Keratinocyte (primary cell): ENCODE results near the gene DKK2. TPM values are rescaled to one million over a fixed set of nuclear protein-coding genes. Genes with fewer than 3 reads are reported as not detected.
"Not testable (repeated sequence)": the region's sequence is repeated elsewhere in the genome, so short reads cannot be mapped to it uniquely, and the experiment has no call there.

Experiments used
- DNase-seq: peaks from one replicate; pipeline ENCODE4 v3.0.0-alpha.2; 2011; ENCODE audit warnings: low read depth, missing footprints, low spot score
- FAIRE-seq: peaks from 2 replicates; lab custom pipeline; 2011; peaks lifted over from hg19 to GRCh38; lab: Jason Lieb, UNC
- H2AFZ ChIP-seq: 2 replicates; pipeline ENCODE4 v1.6.0; 2012; ENCODE audit warnings: low read length, control low read depth, inconsistent platforms; ENCODE audit not compliant: control insufficient read depth
- H3K27ac ChIP-seq: 2 replicates; pipeline ENCODE4 v1.5.1; 2011; ENCODE audit warnings: low read length; ENCODE audit not compliant: control insufficient read depth, insufficient read depth
- H3K27me3 ChIP-seq: 3 replicates; pipeline ENCODE4 v1.6.0; 2011; ENCODE audit warnings: low read length; ENCODE audit not compliant: control insufficient read depth, insufficient read depth; ENCODE audit errors: extremely low read depth
- H3K36me3 ChIP-seq, 2 experiments: 2 replicates in 1 of 2; 3 replicates in 1 of 2; pipeline ENCODE4 v1.5.1; 2011; ENCODE audit warnings: low read length in 2 of 2, mild to moderate bottlenecking in 1 of 2; ENCODE audit not compliant: control insufficient read depth in 2 of 2, insufficient read depth in 2 of 2; ENCODE audit errors: extremely low read depth in 1 of 2
- H3K4me1 ChIP-seq: 3 replicates; pipeline ENCODE4 v1.5.1; 2011; ENCODE audit warnings: low read length; ENCODE audit not compliant: control insufficient read depth, insufficient read depth; ENCODE audit errors: extremely low read depth
- H3K4me2 ChIP-seq: 3 replicates; pipeline ENCODE4 v1.6.0; 2011; ENCODE audit warnings: low read depth, low read length; ENCODE audit not compliant: control insufficient read depth, insufficient read depth; ENCODE audit errors: extremely low read depth
- H3K4me3 ChIP-seq, 3 experiments: fragments of 200-600 bp in 1 of 3; sonication (generic) in 1 of 3; 2 replicates in 2 of 3; 3 replicates in 1 of 3; pipeline ENCODE4 v1.5.1; 2011 to 2016; ENCODE audit warnings: low read length in 3 of 3, mild to moderate bottlenecking in 3 of 3, control low read depth in 2 of 3, inconsistent platforms in 1 of 3, low read depth in 1 of 3, mixed read lengths in 1 of 3, mixed run types in 1 of 3, moderate library complexity in 1 of 3; ENCODE audit not compliant: control insufficient read depth in 2 of 3, insufficient read depth in 2 of 3; ENCODE audit errors: extremely low read depth in 1 of 3
- H3K79me2 ChIP-seq: 2 replicates; pipeline ENCODE4 v1.6.0; 2012; ENCODE audit warnings: low read length; ENCODE audit not compliant: control insufficient read depth, insufficient read depth
- H3K9ac ChIP-seq: 3 replicates; pipeline ENCODE4 v1.6.0; 2011; ENCODE audit warnings: low read length; ENCODE audit not compliant: control insufficient read depth, insufficient read depth; ENCODE audit errors: extremely low read depth
- H3K9me1 ChIP-seq: 3 replicates; pipeline ENCODE4 v1.6.0; 2011; ENCODE audit warnings: low read length; ENCODE audit not compliant: control insufficient read depth, insufficient read depth; ENCODE audit errors: extremely low read depth
- H3K9me3 ChIP-seq: 2 replicates; pipeline ENCODE4 v1.5.1; 2012; ENCODE audit warnings: low read depth, low read length; ENCODE audit not compliant: control insufficient read depth
- H4K20me1 ChIP-seq: 3 replicates; pipeline ENCODE4 v1.6.0; 2011; ENCODE audit warnings: low read length; ENCODE audit not compliant: control insufficient read depth, insufficient read depth; ENCODE audit errors: extremely low read depth
- CTCF ChIP-seq, 3 experiments: IDR thresholded peaks in 1 of 3; conservative IDR thresholded peaks in 1 of 3; optimal IDR thresholded peaks in 1 of 3; 2 replicates in 2 of 3; 3 replicates in 1 of 3; pipeline versions ENCODE3 to v1.5.1; 2011; ENCODE audit warnings: low read length in 3 of 3, mild to moderate bottlenecking in 3 of 3, moderate library complexity in 2 of 3, control low read depth in 1 of 3, inconsistent platforms in 1 of 3; ENCODE audit not compliant: insufficient read depth in 2 of 3; ENCODE audit errors: extremely low read depth in 1 of 3
- EZH2 ChIP-seq: IDR thresholded peaks from one replicate; pipeline ENCODE4 v1.6.1; 2012; ENCODE audit warnings: inconsistent platforms, mild to moderate bottlenecking, low read length, moderate library complexity
- dilution Hi-C: fragments of 300-500 bp; cut with MboI; formaldehyde crosslinking; loops from one replicate; pipeline ENCODE4 v1.7.0; 2020; ENCODE audit warnings: low sequenced_read_pairs; ENCODE audit not compliant: extremely low pct_ligation_motif_present
- polyA plus RNA-seq, 5 experiments: library from polyadenylated mRNA; depleted of rRNA in 3 of 5; stranded (reverse) in 3 of 5; stranded (forward) in 1 of 5; unstranded in 1 of 5; fragments of >200 nt; gene quantifications; 1 replicate in 1 of 5; 2 replicates in 3 of 5; 3 replicates in 1 of 5; pipeline versions ENCODE4 v1.2.1 to v1.2.3, GENCODE V29; 2011 to 2012; ENCODE audit warnings: missing spikeins in 2 of 5, low read depth in 1 of 5, low replicate concordance in 1 of 5

DKK2 gene
- polyA plus RNA-seq, 1 donor (not counting 4 experiments of a cell fraction or from before 2014, with no cell fraction given): 0.08 TPM

DNA sequence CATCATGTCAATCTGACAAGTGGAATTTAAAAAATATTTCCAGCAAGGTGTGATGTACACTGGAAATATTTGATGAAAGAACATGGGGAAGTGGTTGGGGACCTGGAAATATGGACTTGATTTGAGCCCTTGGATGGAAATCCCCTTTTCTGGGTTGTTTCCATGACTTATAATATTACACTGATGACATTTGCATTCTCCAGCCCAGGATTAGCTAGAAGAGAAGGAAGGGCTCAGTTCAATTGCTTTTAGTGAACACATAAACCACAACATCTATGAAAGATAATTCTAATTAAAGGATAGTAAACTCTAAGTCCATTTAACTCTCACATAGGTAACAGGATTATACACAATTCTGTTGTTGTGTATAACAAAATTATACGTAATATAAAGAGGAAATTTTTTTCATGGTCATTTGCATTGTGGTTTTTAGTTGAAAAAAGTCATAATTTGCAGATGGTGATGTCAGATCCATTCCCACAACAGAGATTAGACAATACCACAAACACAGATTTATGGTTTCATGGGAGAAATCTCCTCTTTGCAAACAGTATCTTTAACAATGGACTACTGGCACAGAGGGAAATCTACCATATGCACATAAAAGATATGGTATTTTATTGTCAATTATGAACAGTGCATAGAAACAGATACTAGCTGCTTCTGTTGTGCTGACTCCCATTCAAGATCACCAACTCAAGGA is 126.5 kb downstream of the DKK2 start:
- no peak for TF ChIP-seq CTCF (optimal IDR thresholded peaks at IDR 0.05 in 1 of 3, IDR thresholded peaks at IDR 0.05 in 1 of 3, conservative IDR thresholded peaks at IDR 0.05 in 1 of 3; ENCODE audit: extremely low read depth in 1 of 3, insufficient read depth in 2 of 3, low read length in 3 of 3)
- TF ChIP-seq EZH2: no peak
- FAIRE-seq: no peak
- no peak overlapping the region for H3K27ac ChIP-seq
- H3K4me3 ChIP-seq: no peak overlapping the region
- no peaks in the 10 kb centered on the region for H3K4me1 ChIP-seq
- H3K9me1 ChIP-seq: no peaks in the 10 kb centered on the region
- dilution Hi-C loops: no loop called here
- no peak overlapping the region for H3K4me2 ChIP-seq
- DNase-seq: no peak
- H2AFZ ChIP-seq: no peak overlapping the region
- no peaks in the 10 kb centered on the region for H3K9me3 ChIP-seq
- H3K27me3 ChIP-seq: no peaks in the 10 kb centered on the region
- no peaks in the 10 kb centered on the region for H3K79me2 ChIP-seq
- H4K20me1 ChIP-seq: no peaks in the 10 kb centered on the region
- H3K9ac ChIP-seq: no peak overlapping the region
- no peaks in the 10 kb centered on the region for H3K36me3 ChIP-seq

DNA sequence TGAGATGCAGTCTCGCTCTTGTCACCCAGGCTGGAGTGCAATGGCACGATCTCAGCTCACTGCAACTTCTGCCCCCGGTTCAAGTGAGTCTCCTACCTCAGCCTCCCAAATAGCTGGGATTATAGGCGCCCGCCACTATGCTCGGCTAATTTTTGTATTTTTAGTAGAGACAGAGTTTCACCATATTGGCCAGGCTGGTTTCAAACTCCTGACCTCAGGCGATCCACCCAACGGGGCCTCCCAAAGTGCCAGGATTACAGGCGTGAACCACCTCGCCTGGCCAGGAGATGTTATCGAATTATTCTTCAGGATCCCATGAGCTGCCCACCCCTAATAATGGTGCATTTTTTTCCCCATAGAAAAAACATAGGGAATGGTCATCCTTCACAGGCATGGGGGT is 128.1 kb downstream of the DKK2 start:
- H3K4me2 ChIP-seq, H3K9me3 ChIP-seq, H3K9me1 ChIP-seq, H3K4me3 ChIP-seq, H2AFZ ChIP-seq, H3K79me2 ChIP-seq, H3K9ac ChIP-seq, DNase-seq, H4K20me1 ChIP-seq, H3K27ac ChIP-seq, H3K4me1 ChIP-seq, FAIRE-seq, dilution Hi-C loops, H3K36me3 ChIP-seq, H3K27me3 ChIP-seq: not testable (repeated sequence)

DNA sequence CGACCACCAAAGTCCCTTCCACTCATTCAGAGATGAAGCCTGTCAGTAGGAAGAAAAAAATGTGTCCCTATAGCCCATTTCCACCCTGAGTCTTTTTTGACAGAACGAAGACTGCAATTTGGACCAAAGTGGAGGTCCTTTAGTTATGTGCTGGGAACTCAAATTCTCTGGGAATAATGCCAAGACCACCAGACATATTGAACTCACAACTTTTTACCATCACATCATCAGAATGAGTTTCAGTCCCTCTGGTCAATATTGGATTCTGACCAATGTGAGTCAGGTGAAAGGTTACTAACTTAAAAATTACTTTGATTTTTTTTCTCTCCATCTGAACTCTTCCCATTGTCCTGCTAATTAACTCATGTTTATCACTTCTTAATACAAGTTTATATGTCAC is 128.9 kb downstream of the DKK2 start:
- Histone ChIP-seq H4K20me1 (no peaks in the 10 kb centered on the region), H3K4me1 (no peaks in the 10 kb centered on the region), H3K36me3 (no peaks in the 10 kb centered on the region), H3K9ac (no peak overlapping the region), H3K9me1 (no peaks in the 10 kb centered on the region), H3K9me3 (no peaks in the 10 kb centered on the region), H3K27ac (no peak overlapping the region), H2AFZ (no peak overlapping the region), H3K4me3 (no peak overlapping the region), H3K79me2 (no peaks in the 10 kb centered on the region), H3K4me2 (no peak overlapping the region), H3K27me3 (no peaks in the 10 kb centered on the region)
- dilution Hi-C loops: no loop called here
- no peak for FAIRE-seq
- DNase-seq: no peak
- no peak for TF ChIP-seq EZH2
- no peak for TF ChIP-seq CTCF (optimal IDR thresholded peaks at IDR 0.05 in 1 of 3, IDR thresholded peaks at IDR 0.05 in 1 of 3, conservative IDR thresholded peaks at IDR 0.05 in 1 of 3; ENCODE audit: extremely low read depth in 1 of 3, insufficient read depth in 2 of 3, low read length in 3 of 3)
